Measurements from ENCODE around the gene MCTP1. TPM values are rescaled to one million over a fixed set of nuclear protein-coding genes. Genes with fewer than 3 reads are reported as not detected.

The MCTP1 gene
- polyA plus RNA-seq, 1 donor from 2014 or later: 1.9 TPM

DNA sequence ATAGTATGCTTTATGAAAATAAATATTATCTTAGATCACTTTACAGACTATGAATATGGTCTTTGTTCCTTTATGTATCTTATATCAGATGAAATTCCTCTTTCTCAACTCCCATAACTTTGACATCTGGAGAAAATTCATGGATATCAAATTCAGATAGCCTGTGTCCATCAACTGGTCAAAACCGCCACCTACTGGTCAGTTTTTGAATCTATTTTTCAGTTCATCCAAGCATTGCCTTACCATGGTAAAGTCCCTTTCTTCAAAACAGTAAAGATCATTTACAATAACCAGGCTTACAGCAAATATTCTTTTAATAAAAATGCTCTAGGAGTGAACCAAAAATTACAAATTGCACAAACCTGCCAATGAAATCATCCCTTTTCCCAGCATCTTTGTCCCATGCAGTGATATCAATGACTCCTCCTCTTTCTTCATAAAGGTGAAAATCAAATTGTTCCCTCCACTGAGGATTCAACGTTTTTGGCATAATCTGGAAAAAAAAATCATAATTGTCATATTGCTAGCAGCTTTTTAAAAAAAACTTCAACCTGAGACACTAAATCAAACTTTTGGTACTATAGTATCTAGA, 375.9 kb downstream of the MCTP1 start:
- Histone ChIP-seq H3K27ac (ENCODE audit: low read length) (no peak overlapping the region), H3K79me2 (replicated peaks; ENCODE audit: insufficient read depth, low read length) (no peaks in the 10 kb centered on the region), H3K4me2 (ENCODE audit: low read length) (no peak overlapping the region), H2AFZ (ENCODE audit: low read depth, low read length) (no peak overlapping the region), H3F3A (ENCODE audit: insufficient read depth, low read length, poor library complexity, severe bottlenecking) (no peaks in the 10 kb centered on the region), H3K4me3 (ENCODE audit: low read length) (no peak overlapping the region), H3K9ac (ENCODE audit: low read length) (no peak overlapping the region), H4K20me1 (ENCODE audit: insufficient read depth) (no peaks in the 10 kb centered on the region), H3K9me2 (ENCODE audit: insufficient read depth, low read length) (no peaks in the 10 kb centered on the region), H3K9me3 (ENCODE audit: low read length) (no peaks in the 10 kb centered on the region), H3K27me3 (ENCODE audit: insufficient read depth, low read depth, low read length) (no peaks in the 10 kb centered on the region), H3K36me3 (ENCODE audit: insufficient read depth, low read length) (no peaks in the 10 kb centered on the region)
- TF ChIP-seq, protein P1, sequence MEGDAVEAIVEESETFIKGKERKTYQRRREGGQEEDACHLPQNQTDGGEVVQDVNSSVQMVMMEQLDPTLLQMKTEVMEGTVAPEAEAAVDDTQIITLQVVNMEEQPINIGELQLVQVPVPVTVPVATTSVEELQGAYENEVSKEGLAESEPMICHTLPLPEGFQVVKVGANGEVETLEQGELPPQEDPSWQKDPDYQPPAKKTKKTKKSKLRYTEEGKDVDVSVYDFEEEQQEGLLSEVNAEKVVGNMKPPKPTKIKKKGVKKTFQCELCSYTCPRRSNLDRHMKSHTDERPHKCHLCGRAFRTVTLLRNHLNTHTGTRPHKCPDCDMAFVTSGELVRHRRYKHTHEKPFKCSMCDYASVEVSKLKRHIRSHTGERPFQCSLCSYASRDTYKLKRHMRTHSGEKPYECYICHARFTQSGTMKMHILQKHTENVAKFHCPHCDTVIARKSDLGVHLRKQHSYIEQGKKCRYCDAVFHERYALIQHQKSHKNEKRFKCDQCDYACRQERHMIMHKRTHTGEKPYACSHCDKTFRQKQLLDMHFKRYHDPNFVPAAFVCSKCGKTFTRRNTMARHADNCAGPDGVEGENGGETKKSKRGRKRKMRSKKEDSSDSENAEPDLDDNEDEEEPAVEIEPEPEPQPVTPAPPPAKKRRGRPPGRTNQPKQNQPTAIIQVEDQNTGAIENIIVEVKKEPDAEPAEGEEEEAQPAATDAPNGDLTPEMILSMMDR (IDR thresholded peaks at IDR 0.05; ENCODE audit: poor library complexity, severe bottlenecking): peak; percentile 51
- peak; percentile 33 for TF ChIP-seq RAD21 (conservative IDR thresholded peaks at IDR 0.05)
- no peak for TF ChIP-seq POLR2AphosphoS5 (IDR thresholded peaks at IDR 0.05)

DNA sequence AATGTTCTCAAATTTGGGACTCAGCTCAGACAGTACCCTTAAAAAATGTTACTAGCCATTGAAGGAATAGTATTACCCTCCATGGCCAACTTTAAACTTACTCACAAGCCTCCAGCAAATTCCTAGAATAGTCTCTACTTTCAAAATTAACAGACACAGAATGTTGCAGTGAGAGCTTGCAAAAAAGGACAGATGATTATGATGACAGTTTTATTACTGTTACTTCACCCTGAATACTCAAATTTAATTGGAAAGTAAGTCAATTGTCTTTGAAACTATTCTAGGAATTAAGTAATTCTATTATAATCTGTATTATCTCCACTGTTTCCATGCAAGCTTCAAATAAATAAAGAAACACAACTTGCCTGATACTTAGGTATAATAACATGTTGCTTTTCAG, 378.1 kb downstream of the MCTP1 start:
- no peak overlapping the region for H3K9ac ChIP-seq (ENCODE audit: low read length)
- H3F3A ChIP-seq (ENCODE audit: insufficient read depth, low read length, poor library complexity, severe bottlenecking): no peaks in the 10 kb centered on the region
- TF ChIP-seq, protein P2, sequence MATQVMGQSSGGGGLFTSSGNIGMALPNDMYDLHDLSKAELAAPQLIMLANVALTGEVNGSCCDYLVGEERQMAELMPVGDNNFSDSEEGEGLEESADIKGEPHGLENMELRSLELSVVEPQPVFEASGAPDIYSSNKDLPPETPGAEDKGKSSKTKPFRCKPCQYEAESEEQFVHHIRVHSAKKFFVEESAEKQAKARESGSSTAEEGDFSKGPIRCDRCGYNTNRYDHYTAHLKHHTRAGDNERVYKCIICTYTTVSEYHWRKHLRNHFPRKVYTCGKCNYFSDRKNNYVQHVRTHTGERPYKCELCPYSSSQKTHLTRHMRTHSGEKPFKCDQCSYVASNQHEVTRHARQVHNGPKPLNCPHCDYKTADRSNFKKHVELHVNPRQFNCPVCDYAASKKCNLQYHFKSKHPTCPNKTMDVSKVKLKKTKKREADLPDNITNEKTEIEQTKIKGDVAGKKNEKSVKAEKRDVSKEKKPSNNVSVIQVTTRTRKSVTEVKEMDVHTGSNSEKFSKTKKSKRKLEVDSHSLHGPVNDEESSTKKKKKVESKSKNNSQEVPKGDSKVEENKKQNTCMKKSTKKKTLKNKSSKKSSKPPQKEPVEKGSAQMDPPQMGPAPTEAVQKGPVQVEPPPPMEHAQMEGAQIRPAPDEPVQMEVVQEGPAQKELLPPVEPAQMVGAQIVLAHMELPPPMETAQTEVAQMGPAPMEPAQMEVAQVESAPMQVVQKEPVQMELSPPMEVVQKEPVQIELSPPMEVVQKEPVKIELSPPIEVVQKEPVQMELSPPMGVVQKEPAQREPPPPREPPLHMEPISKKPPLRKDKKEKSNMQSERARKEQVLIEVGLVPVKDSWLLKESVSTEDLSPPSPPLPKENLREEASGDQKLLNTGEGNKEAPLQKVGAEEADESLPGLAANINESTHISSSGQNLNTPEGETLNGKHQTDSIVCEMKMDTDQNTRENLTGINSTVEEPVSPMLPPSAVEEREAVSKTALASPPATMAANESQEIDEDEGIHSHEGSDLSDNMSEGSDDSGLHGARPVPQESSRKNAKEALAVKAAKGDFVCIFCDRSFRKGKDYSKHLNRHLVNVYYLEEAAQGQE (IDR thresholded peaks at IDR 0.05; ENCODE audit: borderline replicate concordance): no peak
- TF ChIP-seq MXI1 (conservative IDR thresholded peaks at IDR 0.05; ENCODE audit: poor library complexity, severe bottlenecking): no peak
- TF ChIP-seq EZH2 (IDR thresholded peaks at IDR 0.05; ENCODE audit: borderline replicate concordance, insufficient read depth, low read length, poor library complexity, severe bottlenecking): no peak
- TF ChIP-seq, protein P1 (IDR thresholded peaks at IDR 0.05; ENCODE audit: poor library complexity, severe bottlenecking): no peak
- TF ChIP-seq TAF1 (IDR thresholded peaks at IDR 0.05; ENCODE audit: low read depth): no peak
- TF ChIP-seq RAD21 (conservative IDR thresholded peaks at IDR 0.05): no peak
- no peak for TF ChIP-seq POLR2AphosphoS5 (IDR thresholded peaks at IDR 0.05)
- no peak for TF ChIP-seq SMC3 (conservative IDR thresholded peaks at IDR 0.05; ENCODE audit: poor library complexity)
- no peak for TF ChIP-seq EP300 (conservative IDR thresholded peaks at IDR 0.05; ENCODE audit: poor library complexity, severe bottlenecking)
- H3K27me3 ChIP-seq (ENCODE audit: insufficient read depth, low read depth, low read length): no peaks in the 10 kb centered on the region
- H3K4me3 ChIP-seq (ENCODE audit: low read length): no peak overlapping the region
- no peaks in the 10 kb centered on the region for H3K79me2 ChIP-seq (replicated peaks; ENCODE audit: insufficient read depth, low read length)
- no peak overlapping the region for H2AFZ ChIP-seq (ENCODE audit: low read depth, low read length)
- H3K9me2 ChIP-seq (ENCODE audit: insufficient read depth, low read length): no peaks in the 10 kb centered on the region
- no peak overlapping the region for H3K4me2 ChIP-seq (ENCODE audit: low read length)
- no peaks in the 10 kb centered on the region for H4K20me1 ChIP-seq (ENCODE audit: insufficient read depth)
- no peak overlapping the region for H3K27ac ChIP-seq (ENCODE audit: low read length)
- no peaks in the 10 kb centered on the region for H3K9me3 ChIP-seq (ENCODE audit: low read length)
- H3K36me3 ChIP-seq (ENCODE audit: insufficient read depth, low read length): no peaks in the 10 kb centered on the region

All from neural cell (in vitro differentiated cells).